DMS114 treated with DMSO at 0.1 percent for 48 hours (cell line): ENCODE measurements around the gene GAST.
"Not testable (repeated sequence)": the region's sequence is repeated elsewhere in the genome, so short reads cannot be mapped to it uniquely, and the experiment has no call there.

Source experiments
- DNase-seq: peaks from one replicate; lab custom pipeline; 2025; ENCODE audit not compliant: unreplicated experiment; lab: John Stamatoyannopoulos, UW

GAST gene

DNA sequence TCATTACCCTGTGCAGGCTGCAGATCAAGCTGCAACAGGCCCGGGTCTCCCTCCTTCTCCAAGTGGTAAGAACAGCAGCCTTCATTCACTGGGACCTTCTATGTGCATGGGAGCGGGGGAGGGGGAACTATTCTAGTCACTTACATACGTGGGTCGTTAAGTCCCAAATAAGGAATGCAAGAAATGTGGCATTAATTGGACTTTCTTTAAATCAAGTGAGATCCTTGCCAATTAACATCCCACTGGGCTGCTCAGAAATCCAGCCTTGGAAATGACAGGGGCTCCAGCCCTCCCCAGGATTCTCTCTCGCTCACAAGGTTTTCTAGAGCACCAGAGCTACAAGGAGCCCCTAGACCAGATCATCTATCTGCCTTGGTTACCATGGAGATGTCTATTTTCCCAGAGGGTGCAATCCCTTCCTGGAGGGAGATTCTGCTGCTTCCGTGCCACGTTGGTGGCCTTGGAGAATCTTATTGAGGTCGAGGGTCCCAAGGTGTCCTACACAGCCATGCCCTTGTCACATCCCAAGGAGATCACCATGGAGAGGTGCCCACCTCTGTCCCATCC lies 28.6 kb upstream of the GAST start:
- no peak for DNase-seq

DNA sequence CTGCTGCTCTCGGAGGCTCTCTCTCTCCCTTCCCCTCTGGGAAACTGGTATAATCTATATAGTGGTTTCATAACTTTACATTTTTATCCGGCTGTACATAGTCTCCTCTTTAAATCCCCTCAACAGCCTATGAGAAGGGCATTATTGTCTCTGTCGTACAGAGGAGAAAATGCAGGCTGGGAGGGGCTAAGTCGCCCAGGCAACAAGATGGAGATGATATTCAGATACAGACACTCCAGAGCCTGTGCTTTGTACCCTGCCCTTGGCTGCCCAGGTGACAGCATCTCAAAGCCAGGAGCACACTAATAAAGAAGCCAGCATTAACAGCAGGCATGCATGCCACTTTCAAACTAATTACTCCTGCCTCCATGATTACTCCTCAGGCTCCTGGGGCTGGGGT lies 28.1 kb upstream of the GAST start:
- no peak for DNase-seq

DNA sequence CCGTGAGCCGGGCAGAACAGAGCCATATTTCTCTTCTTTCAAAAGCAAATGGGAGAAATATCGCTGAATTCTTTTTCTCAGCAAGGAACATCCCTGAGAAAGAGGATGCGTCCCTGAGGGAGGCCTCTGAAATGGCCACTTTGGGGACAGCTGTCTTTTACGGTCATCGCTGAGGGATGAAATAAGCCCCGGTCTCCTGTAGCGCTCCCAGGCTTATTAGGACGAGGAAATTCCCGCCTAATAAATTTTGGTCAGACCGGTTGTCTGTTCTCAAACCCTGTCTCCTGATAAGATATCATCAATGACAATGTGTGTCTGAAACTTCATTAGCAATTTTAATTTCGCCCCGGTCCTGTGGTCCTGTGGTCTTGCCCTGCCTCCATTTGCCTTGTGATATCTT lies 26.4 kb upstream of the GAST start:
- not testable (repeated sequence) for DNase-seq

DNA sequence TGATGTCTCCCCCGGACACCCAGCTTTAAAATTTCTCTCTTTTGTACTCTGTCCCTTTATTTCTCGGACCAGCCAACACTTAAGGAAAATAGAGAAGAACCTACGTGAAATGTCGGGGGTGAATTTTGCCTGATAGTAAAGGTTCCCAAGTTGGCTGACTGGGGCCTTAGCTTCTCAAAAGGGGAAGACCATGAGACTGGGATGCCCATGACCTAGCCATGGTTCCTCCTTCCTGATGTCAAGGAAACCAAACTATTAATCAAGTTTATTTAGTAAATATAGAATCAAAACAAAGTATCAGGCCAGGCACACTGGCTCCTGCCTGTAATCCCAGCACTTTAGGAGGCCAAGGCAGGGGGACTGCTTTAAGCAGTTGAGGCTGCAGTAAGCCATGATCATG lies 25.9 kb upstream of the GAST start:
- no peak for DNase-seq

DNA sequence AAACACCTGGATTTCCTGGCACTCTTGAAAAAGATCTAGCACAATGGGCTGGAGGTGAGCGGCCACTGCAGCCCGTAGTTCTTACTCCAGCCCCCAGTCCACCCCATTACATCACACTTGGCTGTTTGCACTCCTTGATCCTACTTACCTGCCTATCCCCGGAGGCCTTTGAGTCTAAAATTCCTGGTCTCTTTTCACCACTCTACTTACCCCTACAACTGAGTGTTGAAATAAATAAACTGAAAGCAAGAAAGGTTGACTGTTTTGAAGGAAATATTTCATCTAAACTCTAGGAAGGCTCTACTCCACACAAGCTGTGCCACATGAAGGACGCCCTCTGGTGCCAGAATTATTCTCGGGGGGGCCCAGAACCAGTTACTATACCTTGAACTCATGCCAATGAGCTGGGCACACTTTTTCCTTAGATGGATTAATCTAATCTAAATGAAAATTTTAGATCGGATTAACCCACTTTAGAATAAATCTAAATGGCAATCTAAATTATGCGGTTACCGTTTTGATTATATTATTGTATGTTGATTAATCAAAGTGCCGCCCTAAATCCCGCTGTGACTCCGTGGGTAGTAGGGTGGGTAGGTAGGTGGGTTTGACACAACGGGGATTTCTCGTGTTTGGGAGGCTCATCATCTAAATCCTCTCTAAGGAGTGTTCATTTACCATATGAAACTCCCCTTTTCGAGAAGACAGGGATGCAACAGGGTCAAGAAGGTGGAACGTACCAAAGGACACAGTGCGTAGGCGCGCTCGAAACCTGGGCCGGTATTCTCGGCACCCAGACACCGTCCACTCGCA lies 24.1 kb upstream of the GAST start:
- peak; percentile 48 for DNase-seq

DNA sequence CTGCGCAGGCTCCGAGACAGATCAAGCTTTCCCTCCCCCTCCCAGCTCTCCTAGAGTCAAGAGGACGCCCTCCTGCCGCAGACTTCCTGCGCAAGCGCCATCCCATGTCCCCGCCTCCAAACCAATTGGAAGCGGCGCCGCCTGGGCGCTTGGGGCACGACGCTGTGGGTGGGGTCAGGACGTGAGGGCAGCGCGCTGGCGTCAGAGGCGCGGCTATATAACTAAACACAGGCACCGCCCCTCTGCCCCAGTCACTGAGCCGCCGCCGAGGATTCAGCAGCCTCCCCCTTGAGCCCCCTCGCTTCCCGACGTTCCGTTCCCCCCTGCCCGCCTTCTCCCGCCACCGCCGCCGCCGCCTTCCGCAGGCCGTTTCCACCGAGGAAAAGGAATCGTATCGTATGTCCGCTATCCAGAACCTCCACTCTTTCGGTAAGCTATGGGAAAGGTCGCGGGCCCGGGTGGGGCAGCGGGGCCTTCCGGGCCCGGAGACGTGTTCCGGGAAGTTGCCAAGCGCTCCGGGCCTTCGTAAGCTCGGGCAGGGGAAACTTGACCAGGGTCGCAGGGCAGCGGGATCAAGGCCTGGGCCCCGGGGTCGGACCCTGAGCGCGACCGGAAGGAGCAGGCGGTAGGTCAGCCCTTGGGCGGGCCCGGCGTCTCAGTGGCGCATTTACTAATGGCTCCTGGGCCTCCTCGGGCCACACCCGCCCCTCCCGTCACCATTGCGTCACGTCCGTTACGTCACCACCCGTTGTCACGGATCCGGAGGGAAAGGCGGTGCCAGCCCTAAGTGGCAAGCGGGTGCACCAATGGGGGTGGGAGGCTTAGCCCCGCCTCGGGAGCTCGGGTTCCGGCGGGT lies 23.3 kb upstream of the GAST start, which contains the start of gene EIF1:
TSS of gene EIF1 (plus strand) at position 245 of the 856 bp plus-strand sequence. CDS start at position 399, 154 bp downstream.
- peak; percentile 96 for DNase-seq

- DNase-seq, result peak; percentile 41
Measured at GRCh38 chr17:41689497-41690299, 22.4 kb upstream of the GAST start.

DNA sequence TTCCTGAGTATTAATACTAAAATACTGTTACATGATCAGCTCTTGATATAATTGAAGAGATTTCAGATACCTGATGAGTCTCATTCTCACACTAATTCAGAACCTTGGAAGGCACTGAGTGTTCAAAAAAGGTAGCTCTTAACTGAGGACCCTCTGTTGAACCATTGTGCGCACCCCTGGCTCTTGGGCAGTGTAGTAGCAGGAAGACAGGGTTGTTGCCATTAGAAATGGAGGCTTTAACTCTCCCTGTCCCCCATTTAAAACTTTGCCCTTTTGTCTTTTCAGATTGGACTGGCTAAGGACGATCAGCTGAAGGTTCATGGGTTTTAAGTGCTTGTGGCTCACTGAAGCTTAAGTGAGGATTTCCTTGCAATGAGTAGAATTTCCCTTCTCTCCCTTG lies 21.6 kb upstream of the GAST start:
- no peak for DNase-seq

DNA sequence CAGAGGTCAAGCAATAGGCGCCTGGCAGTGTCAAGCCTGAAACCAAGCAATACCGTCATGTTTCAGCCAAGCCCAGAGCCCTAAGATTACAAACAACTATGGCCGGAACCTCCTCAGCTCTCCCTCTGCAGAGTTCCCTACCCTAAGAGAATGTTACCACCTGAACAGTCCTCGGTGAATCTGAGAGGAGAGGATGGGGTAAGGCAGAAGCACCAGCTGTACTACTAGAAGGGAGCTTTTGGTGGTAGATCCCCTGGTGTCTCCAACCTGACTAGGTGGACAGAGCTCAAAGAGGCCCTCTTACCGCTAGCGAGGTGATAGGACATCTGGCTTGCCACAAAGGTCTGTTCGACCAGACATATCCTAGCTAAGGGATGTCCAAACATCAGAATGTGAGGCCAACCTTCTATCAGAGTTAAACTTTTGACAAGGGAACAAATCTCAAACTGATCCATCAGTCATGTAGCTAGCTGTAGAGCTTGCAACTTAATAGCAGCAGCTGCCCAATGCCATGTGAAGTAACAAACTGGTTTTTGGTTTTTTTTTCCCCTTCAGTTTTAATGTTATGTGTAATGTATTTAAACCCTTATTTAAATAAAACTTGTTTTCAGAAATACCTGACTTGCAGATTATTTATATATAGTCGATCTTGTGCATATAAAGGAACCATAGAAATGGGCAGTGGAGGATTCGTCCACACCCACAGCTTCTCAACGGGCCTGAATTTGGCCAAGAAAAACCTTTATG lies 20.9 kb upstream of the GAST start:
- DNase-seq, result no peak

GRCh38 chr17:41692722-41693521 lies 19.2 kb upstream of the GAST start:
- no peak for DNase-seq

GRCh38 chr17:41695134-41695661 lies 16.9 kb upstream of the GAST start:
- no peak for DNase-seq

DNA sequence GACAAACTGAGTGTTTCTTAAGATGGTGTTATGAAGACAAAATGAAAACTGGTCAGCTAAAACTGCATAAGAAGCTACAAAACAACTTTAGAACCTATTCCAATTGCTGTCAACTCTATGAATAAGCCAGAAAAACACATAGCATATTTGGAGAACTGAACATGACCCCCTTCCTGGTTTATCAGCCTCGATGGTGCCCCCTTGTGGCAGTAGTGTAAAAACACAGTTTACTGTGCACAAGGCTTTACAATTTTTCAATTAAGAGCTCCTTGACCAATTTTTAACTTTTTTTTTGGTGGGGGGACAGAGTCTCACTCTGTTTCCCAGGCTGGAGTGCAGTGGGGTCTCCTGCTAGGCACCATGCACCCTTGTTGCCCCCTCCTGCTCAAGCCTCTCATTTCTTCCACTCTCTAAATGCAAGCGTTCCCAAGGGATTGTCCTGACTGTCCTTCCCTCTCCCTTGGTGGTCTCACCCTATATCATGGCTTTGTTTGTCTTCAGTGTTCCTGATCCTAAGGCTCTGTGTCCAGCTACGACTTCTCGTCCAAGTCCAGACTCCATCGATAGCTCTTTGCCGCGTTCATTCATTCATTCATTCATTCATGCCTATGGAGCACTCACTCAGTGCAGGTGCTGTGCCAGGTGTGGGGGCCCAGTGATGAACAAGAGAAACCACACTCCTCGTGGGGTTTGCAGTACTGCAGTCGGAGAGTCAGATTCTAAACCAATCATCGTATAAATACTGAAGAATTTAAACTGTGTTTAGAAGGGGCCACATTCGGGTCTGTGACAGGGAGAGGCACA lies 16.0 kb upstream of the GAST start:
- peak; percentile 51 for DNase-seq

DNA sequence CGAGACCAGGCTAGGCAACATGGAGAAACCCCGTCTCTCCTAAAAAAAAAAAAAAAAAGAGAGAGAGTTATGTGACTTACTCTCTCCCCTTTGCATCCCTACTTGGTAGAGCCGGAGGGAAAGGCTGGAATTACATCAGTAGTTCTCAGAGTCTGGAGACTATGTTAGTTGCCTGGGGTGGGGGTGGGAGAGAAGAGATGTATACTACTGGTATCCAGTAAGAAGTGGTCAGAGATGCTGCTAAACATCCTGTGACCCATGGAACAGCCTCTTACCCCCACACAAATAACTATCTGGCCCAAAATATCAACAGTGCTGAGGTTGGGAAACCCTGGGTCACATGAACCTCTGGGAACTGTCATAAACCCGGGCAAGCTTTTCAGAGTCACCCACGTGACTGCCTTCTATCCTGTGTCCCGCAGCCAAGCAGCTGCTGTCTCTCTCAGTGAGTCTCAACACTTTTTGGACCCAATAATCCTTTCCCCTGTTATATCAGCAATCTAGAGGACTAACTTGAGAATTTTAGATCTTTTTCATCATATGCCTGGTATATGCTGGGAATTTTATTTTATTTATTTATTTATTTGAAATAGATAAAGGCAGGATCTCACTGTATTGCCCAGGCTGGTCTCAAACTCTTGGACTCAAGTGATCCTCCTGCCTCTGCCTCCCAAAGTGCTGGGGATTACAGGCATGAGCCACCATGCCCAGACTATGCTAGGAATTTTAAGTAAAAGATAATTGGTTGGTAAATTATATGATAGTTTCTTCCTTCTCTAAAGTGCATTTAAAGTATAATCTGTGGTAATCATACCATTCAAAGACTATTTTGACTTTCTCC lies 14.8 kb upstream of the GAST start:
- no peak for DNase-seq

DNA sequence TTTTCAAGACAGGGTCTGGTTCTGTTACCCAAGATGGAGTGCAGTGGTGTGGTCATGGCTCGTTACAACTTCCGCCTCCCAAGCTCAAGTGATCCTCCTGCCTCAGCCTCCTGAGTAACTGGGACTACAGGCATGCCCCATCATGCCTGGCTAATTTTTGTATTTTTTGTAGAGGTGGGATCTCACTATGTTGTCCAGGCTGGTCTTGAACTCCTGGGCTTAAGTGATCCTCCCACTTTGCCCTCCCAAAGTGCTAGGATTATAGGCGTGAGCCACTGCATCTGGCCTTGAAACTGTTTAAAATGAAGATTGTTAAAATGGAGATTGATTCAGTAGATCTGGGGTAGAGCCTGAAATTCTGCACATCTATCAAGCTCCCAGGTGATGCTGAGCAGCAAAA lies 11.3 kb upstream of the GAST start:
- not testable (repeated sequence) for DNase-seq

DNA sequence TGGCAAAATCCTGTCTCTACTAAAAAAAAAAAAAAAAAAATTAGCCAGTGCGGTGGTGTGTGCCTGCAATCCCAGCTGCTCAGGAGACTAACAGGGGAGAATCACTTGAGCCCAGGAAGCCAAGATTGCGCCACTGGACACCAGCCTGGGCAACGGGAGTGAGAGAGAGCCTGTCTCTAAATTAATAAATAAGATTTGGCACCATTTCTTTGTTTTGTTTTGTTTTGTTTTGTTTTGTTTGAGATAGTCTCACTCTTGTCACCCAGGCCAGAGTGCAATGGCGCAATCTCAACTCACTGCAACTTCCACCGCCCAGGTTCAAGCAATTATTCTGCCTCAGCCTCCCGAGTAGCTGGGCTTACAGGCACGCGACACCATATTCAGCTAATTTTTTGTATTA lies 9.4 kb upstream of the GAST start:
- DNase-seq, result no peak

GRCh38 chr17:41705271-41705991 lies 6.7 kb upstream of the GAST start:
- no peak for DNase-seq
